HFF-Myc (cell line): ENCODE data around the gene KIAA0040.

Experiments
- DNase-seq: peaks from one replicate; pipeline ENCODE4 v3.0.0-alpha.2; 2011; ENCODE audit warnings: low read depth; ENCODE audit errors: extremely low read depth
- H3K4me3 ChIP-seq: replicated peaks from 2 replicates; pipeline ENCODE4 v1.5.1; 2011; ENCODE audit warnings: low read depth, mild to moderate bottlenecking, control low read depth, low read length
- TF ChIP-seq, protein P1 (sequence below): IDR thresholded peaks from 2 replicates; pipeline ENCODE4 v1.5.1; 2012; ENCODE audit warnings: mild to moderate bottlenecking, low read depth, low read length, control low read depth; ENCODE audit errors: missing control alignments

Gene KIAA0040

DNA sequence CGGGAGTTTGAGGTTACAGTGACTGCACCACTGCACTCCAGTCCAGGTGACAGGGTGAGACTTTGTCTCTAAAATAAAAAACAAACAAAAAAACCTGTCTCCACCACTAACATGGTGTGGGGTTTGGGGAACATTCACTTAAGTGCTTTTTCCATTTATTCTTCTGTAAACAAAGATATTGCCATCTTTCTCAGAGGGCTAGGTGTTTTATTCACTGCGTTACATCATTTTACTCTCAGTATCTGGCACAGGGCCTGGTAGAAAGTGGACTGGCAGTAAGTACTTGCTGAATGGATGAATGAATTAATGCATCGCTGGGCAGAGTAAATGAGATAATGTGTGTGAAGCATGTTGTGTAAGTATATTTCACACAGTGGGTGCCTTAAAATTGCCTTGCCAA lies 20.1 kb downstream of the KIAA0040 start:
- H3K4me3 ChIP-seq: no peak overlapping the region
- TF ChIP-seq, protein P1, sequence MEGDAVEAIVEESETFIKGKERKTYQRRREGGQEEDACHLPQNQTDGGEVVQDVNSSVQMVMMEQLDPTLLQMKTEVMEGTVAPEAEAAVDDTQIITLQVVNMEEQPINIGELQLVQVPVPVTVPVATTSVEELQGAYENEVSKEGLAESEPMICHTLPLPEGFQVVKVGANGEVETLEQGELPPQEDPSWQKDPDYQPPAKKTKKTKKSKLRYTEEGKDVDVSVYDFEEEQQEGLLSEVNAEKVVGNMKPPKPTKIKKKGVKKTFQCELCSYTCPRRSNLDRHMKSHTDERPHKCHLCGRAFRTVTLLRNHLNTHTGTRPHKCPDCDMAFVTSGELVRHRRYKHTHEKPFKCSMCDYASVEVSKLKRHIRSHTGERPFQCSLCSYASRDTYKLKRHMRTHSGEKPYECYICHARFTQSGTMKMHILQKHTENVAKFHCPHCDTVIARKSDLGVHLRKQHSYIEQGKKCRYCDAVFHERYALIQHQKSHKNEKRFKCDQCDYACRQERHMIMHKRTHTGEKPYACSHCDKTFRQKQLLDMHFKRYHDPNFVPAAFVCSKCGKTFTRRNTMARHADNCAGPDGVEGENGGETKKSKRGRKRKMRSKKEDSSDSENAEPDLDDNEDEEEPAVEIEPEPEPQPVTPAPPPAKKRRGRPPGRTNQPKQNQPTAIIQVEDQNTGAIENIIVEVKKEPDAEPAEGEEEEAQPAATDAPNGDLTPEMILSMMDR: no peak
- DNase-seq: no peak

DNA sequence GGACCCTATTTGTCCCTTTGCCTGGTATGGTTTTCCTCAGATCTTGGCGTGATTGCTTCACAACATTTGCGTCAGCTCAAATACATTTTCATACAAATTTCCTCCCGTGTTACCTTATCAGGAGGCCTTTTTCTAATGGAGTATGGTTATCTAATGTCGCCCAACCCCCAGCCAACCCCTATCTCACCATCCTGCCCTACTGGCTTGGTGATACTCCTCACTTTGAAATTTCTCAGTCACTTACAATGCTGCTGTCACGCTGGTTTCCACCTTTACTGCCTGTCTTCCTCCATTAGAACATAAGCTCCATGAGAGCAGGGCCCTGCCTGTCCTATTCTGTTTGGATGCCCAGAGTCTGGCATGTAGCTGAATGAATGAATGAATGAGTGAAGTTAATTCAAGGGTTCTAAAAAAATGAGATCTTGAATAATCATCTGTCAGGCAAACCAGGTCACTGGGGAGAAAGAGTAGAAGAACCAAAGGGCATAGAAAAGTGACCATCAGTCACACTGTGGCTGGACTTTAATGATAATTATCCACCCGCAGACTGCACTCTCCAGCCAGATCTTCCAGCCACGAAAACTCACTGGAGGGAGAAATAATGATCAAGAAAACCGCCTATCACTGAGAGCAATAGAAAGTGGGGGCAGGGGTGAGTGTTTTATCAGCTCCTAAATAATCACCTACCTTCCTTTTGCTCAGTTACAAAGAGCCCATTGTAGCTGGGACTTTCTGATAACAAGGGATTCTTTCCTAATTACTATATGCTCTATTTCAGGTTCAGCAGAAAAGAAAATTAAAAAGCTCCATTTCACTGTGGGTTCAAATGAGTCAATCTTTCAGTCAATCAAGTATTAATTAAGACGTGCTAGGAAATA lies 21.3 kb downstream of the KIAA0040 start:
- no peak for DNase-seq

DNA sequence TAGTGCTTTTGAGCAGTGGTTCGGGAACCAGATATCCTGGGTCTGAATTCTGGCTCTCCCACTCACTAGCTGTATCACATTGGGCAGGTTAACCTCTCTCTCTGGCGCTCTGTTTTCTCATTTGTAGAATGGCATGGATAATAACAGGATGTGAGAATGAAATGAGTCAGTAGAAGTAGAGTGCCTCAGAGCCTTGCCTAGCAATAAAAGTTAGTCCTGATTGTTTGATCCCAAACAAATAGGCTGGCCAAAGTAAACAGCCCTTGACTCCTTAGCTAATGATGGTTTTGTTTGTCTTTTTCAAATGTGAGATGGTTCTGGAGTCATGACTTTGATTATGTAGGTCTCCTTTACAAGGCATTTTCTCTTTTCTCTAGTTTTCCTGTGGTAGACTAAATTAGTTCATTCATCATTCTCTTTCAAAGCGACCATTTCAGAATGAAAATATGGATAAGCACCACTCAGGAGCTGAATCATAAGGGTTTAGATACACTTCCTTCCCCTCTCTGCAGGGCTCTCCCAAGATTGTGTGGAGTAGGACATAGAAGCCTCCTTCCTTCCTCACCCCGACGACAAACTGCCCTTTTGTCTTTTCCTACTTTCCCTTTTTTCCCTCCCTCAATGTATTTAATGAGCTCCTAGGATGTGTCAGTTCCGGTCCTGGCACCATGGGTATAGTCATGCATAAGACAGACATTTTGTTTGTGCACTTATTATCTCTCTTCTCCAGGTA lies 23.1 kb downstream of the KIAA0040 start:
- DNase-seq: no peak
- H3K4me3 ChIP-seq: no peak overlapping the region
- TF ChIP-seq, protein P1: no peak

More for the DNA sequence above, 21.3 kb downstream of the KIAA0040 start:
- H3K4me3 ChIP-seq: no peak overlapping the region
- TF ChIP-seq, protein P1: no peak

DNA sequence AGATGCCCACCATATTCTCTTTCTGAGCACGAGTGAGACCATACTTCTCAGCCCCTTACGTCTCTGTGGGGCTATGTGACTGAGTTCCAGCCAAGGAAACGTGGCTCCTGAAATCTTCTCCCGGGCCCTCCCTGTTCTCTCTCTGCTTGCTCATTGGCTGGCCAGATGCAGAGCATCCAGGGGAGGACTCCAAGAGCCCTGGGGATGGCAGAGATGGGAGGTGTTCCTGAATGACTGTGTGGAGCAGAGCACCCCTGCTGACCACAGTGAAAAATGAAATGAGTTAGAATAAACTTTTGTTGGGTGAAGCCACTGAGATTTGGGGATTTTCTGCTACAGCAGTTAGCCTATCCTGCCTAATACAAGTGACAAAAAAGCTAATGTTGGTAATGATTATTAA lies 23.8 kb downstream of the KIAA0040 start:
- no peak for DNase-seq
- TF ChIP-seq, protein P1: no peak
- no peak overlapping the region for H3K4me3 ChIP-seq

DNA sequence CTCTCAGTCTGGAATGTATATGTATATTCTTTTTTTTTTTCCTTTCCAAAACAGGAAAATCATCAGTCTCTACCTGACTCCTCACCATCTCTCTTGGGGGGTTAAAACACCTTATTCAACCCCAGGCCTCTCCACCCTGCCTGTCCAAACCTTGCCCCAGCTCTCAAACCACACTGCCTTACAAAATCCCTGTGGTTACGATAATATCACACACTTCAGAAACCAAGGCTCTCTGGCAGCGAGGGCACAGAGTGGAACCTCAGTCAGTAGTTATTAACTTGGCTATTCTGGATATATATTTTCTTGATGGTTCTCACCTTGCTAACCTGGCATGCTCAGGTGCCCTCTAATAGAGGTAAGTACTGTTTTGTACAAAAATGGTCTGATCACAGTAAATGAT lies 24.7 kb downstream of the KIAA0040 start:
- no peak overlapping the region for H3K4me3 ChIP-seq
- no peak for DNase-seq
- TF ChIP-seq, protein P1: no peak

DNA sequence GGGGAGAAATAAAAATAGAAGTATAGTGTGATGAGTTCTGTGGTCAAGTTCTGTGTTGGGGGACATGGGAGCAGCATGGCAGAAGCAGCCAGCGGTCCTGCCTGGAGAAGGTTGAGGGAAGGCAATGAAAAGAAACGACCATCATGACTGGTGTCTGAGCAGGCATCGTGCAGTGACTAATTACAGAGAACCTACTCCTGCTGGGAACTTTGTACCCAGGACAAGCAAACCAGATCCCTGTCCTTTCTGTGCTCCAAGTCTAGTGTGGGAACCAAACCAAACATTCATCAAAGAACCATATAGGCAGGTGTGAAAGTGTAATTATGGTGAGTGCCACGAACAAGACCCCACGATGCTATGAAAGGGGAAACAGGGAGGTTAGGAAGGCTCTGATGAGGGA lies 25.8 kb downstream of the KIAA0040 start:
- no peak for DNase-seq
- TF ChIP-seq, protein P1: no peak
- no peak overlapping the region for H3K4me3 ChIP-seq
